Activated CD4-positive, alpha-beta T cell treated with anti-CD3 and anti-CD28 coated beads for 48 hours (primary cell): ENCODE measurements around the gene GAK.

ENCODE experiments used
- DNase-seq: peaks from one replicate; pipeline ENCODE4 v3.0.0-alpha.2; 2020

GAK gene

GRCh38 chr4:964346-965025 lies 32.4 kb upstream of the GAK start:
- DNase-seq = no peak

DNA sequence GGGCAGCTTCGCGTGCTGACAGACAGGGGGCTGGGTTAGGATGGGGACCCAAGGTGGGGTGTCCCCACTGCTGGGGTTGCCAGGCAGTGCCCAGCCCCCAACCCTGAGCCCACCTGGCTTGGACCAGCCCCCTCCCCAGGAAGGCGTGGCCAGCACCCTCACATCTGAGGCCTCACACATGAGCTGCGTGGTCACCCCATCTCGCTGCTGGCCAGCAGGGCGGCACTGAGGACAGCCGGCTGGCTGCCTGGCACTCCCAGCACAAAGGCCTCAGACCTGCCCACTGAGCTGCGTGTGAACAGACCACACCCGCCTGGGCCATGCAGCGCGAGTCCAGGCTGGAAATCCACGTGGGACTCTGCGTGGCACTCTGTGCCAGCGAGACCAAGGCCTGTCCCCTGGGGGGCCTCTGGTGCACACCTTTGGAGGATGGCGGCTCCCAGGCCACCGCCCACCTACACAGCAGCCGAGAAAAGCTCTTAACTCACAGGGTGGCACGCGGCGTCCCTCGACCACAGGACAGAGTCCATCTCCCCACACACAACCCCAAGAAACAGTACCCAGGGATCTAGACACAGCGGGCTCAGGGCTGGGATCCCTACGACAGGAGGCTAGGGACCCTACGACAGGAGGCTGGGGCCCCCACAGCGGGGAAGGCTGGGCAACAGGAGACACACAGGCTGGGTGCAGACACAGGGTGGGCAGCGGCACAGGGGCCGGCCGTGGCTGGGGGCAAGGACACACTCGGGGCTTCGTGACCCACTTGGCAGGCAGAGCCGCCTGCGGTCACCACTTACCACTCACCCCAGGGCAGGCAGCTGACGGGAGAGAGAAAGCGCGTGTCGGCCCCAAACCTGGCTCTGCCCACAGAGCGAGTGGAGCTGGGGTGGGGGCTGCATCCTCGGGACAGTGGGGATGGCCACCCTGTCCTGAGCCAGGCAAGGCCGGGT lies 31.4 kb upstream of the GAK start:
- no peak for DNase-seq

- DNase-seq = no peak
Observed at GRCh38 chr4:962231-963208, 30.4 kb upstream of the GAK start.

- no peak for DNase-seq
Observed at GRCh38 chr4:961351-962230, 29.5 kb upstream of the GAK start.

DNA sequence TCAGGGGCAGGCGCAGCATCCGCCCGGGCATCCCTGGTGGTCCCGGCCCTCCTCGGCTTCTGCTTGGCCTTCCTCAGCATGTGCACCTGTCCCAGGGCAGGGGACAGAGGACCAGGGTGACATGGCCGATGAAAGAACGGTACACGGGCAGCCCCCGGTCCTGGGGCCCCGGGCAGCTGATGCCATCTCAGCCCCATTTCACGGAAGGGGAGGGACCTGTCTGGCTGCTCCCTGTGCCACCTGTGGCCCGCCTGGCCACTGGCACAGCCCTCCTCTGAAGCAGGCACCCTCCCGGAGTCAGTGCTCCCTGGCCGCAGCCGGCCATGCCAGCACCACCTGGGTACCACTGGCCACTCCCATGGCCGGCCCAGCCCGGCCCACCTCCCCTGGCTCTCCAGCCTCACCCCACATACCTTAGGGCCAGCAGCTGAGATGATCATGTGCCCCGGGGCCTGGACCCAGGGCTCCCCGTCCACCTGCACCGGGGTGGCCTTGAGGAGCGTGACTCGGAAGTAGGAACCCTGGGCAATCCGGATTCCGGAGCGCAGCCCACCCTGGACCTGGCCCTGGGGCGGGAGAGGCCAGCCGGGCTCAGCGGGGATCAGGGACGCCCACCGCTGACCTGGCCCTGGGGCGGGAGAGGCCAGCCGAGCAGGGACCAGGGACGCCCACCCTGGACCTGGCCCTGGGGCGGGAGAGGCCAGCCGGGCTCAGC lies 28.7 kb upstream of the GAK start:
- no peak for DNase-seq

DNA sequence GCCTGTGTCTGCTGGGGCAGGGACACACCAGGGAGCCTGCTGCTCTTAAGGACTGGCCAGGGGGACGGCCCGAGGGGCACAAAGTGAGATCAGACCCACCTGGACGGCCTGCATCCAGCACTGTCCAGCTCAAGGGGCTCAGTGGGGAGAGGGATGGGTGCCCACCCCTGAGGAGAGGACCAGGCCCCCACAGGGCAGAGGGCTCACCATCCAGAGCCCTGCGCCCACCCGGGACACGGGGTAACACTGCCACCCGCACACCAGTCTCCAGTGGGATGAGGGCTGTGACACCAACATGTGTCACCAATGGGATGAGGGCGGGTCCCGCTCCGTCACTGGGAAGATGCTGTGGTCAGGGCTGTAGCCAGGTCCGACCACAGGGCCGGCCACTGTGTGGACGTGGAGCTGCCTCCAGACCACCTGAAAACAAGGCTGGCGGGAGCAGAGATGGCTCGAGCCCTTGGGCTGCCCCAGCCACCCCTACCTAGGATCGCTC lies 28.1 kb upstream of the GAK start:
- no peak for DNase-seq

DNA sequence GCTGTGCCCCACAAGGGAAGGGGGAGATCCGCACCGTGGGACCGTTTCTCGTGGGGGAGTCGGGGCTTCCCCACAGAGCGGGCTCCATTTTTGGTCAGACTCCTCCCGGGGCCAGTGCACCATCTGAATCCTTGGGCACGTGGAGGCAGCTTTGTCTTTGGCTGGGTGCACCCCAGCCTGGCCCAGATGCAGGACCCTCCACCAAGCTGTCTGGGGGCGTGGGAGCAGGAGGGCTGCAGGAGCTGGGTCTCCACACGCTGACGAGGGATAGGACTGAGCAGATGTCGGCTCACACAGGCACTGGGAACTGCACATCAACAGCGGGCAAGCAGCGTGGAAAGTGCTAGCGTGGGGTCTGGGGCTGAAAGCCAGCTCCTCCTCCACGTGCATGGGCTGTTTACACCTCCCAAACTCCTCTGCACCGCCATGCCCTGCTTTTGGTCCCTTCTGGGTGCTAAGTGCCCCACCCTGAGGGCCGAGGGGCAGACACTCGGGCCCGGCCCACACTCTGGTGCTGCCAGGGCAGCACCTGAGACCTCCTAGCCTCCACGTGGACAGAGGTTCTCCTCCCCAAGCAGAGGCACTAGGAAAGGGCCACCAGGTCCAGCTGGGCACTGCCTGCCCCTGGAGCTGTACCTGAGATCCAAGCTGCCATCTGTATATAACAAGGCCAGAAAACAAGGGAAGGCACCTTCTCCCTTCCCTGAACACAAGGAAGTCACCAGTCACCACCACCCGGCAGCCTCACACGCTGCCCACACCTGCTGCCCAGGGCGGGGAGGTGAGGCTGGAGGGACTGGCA lies 27.4 kb upstream of the GAK start:
- no peak for DNase-seq

DNA sequence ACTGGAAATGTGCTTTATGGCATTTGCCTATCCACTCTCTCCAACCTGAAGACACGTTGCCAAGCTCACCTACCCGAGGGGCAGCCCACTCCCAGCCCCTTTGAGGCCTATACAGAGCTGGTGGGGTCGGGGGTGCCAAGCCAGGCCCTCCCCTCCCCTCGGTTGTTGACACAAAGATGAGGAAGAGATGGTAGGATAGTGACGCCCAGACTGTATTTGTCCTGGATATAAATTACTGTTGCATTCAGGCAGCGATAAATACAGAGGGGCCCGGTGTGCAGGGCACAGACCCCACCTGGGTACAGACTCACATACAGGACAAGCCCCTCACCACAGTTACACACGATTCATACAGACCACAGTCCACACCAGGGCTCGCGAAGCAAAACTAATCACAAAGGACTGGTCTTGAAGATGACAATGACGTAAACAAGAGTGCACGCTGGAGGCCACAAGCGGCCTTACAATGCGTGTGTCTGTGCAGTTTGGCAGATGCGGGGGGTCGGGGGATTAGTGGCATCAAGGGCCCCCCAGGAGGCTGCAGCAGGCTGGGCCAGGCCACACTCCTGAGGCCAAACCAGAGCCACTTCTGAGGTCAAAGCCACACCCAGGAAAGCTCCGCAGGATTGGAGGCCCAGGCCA lies 26.7 kb upstream of the GAK start:
- DNase-seq = no peak

DNA sequence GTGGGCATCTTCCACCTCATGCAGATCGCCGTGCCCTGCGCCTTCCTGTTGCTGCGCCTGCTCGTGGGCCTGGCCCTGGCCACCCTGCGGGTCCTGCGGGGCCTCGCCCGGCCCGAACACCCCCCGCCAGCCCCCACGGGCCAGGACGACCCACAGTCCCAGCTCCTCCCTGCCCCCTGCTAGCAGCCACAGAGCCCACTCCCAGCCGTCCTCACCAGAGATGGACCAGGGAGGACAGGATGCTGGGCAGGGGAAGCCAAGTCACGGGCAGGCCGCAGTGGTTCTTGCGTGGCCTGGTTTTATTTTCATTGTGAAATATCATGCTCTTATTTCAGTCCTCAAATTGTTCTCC lies 26.2 kb upstream of the GAK start:
- no peak for DNase-seq

DNA sequence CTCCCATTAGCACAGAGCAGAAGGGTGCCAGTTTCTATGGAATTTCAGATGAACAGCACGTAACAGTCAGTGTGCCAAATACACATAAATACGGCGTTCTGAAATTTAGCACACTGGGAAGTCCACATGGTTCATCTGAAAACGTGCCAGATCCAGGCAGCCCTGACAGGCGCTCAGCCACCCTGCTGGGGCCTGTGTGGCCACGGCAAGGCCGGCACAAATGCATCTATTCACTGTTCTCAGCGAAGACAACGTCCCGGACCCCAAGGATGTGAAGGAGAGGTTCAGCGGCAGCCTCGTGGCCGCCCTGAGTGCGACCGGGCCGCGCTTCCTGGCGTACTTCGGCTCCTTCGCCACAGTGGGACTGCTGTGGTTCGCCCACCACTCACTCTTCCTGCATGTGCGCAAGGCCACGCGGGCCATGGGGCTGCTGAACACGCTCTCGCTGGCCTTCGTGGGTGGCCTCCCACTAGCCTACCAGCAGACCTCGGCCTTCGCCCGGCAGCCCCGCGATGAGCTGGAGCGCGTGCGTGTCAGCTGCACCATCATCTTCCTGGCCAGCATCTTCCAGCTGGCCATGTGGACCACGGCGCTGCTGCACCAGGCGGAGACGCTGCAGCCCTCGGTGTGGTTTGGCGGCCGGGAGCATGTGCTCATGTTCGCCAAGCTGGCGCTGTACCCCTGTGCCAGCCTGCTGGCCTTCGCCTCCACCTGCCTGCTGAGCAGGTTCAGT lies 25.6 kb upstream of the GAK start:
- DNase-seq = no peak

DNA sequence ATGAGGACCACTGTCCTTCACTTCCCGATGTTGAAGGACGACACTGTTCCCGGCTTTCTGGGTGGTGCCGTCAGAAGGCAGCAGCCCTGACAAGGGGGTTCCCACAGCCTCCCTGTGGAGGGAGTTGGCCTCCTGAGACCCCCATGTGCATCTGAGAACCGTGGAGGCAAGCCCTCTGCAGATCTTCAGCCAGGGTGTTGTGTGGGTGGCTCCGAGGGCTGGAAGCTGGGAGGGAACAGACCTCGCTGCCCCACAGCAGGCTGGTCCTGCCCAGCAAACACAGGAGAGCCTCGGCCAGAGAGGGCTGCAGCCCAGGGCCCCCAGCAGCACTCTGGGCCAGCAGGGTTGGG lies 25.1 kb upstream of the GAK start:
- no peak for DNase-seq

DNA sequence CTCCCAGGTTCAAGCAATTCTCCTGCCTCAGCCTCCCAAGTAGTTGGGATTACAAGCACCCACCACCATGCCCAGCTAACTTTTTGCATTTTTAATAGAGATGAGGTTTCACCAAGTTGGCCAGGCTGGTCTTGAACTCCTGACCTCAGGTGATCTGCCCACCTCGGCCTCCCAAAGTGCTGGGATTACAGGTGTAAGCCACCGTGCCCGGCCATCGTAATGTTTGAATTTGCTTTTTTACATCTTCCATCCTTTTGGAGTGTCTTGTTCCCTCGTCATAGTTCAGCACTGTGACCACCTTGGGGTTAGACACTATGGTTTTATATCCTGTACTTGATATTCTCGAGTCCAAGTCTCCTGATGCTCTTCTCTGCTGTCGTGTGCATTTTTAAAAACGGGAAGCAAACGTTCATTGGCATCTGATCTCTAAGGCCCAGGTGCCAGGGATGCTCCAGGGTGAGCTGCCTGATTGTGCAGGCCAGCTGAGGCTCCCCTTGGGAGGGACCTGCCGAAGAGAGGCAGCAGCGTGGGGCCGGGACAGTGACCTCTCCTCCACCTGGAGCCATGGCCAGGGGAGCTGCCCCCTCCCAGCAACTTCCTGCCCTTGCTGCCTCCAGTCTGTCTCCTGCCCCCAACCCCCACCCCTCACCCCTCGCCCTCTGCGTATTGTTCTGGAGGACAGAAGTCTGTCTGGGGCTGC lies 24.6 kb upstream of the GAK start:
- no peak for DNase-seq

- no peak for DNase-seq
Observed at GRCh38 chr4:955931-956381, 23.8 kb upstream of the GAK start.

DNA sequence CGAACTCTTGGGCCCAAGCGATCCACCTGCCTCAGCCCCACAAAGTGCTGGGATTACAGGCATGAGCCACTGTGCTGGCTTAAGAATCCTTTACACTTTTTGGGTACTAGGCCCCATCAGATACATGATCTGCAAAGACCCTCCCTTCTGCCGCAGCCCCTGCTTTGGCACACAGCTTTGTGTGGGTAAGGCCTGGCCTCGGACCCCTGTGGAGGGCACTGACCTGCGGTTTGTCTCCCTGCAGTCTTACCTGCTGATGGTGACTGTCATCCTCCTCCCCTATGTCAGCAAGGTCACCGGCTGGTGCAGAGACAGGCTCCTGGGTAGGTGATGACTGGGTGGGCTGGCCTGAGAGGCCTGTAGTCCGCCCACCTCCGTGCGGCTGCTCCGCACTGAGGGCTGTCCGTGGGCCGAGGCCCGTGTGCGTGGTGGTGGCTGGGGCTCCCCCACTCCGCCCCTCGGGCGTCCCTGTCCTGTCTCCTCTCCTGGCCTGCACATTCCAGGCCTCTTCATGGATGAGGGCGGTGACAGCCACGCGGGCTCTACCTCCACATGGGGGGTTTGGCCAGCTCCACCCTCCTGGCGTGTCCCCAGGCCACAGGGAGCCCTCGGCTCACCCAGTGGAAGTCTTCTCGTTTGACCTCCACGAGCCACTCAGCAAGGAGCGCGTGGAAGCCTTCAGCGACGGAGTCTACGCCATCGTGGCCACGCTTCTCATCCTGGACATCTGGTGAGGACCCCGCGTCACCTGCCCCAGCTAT lies 23.2 kb upstream of the GAK start:
- no peak for DNase-seq

GRCh38 chr4:954211-955020 lies 22.3 kb upstream of the GAK start:
- DNase-seq = no peak

DNA sequence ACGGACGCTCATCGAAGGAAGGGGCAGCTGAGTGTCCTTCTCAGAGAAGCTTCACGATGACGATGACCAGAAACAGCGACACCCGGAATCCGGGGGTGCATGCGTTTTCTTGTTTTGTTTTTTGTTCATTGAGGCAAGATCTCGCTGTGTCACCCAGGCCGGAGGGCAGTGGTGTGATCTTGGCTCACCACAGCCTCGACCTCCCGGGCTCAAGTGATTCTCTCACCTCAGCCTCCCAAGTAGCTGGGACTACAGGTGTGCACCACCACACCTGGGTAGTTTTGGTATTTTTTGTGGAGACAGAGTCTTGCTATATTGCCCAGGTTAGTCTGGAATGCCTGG lies 21.4 kb upstream of the GAK start:
- DNase-seq = no peak
